HTERT RPE-1 (cell line): ENCODE data around the gene SRRM2.

Experiments used
- in situ Hi-C: fragments of 300-500 bp; cut with MboI; formaldehyde crosslinking; loops from 4 replicates; pipeline ENCODE4 v1.14.3; 2020; ENCODE audit warnings: low sequenced_read_pairs

Gene SRRM2

DNA sequence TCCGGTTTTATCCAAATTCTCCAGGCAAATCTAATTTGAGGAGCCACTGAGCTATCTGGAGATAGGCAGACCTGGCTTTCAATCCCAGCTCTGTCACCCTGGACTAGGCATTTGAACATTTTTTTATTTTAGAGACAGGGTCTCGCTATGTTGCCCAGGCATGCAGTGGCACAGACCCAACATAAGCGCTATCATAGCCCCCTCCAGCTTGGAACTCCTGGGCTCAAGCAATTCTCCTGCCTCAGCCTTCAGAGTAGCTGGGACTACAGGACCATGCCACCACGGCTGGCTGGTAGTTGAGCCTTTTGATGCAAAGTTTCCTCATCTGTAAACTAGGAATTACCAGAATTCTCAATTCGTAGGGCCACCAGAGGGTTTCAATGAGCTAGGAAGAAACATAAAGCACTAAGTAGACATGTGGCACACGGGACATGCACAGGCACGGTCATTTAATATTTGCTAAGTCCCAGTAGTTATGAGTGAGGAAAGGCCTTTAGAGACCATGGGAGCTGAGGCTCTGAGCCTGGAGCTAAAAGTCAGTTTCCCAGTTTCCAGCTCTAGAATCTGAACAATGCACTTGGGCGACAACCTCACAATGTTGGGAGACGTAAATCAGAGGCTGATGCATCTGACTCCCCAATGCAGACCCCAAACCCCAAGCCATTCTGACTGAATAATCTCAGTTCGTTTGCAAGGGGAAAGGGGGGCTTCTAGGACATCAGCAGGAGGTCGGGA, 23.5 kb downstream of the SRRM2 start:
- in situ Hi-C loops, result no loop called here

DNA sequence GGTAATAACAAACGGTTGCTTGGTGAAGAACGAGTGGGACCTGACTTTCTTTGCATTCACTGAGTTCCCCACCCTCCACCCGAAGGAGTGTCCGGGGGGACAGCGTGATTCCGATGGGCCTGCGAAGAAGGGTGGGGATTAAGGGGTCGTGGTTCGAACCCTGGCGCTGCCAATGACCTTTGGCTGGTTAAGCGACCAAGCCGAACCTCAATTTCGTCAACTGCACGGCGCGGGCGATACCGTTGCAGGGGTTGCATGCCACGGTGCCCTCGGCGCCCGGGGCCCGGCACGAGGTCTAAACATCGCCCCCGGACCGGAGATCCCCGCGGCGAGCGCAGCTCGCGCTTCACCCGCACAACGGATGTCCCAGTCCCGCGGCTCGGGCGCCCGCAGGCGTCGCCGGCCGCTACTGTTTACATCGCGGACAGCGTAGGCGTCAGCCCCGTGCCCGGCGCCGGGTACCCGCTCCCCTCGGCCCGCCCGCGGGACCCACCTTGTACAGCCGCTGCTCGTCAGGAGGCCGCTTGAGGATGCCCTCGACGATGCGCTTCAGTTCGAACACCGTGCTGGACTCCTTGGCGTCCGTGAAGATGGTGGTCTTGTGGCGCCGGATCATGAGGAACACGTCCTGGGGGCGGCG, 24.2 kb downstream of the SRRM2 start:
- in situ Hi-C loops, result no loop called here

DNA sequence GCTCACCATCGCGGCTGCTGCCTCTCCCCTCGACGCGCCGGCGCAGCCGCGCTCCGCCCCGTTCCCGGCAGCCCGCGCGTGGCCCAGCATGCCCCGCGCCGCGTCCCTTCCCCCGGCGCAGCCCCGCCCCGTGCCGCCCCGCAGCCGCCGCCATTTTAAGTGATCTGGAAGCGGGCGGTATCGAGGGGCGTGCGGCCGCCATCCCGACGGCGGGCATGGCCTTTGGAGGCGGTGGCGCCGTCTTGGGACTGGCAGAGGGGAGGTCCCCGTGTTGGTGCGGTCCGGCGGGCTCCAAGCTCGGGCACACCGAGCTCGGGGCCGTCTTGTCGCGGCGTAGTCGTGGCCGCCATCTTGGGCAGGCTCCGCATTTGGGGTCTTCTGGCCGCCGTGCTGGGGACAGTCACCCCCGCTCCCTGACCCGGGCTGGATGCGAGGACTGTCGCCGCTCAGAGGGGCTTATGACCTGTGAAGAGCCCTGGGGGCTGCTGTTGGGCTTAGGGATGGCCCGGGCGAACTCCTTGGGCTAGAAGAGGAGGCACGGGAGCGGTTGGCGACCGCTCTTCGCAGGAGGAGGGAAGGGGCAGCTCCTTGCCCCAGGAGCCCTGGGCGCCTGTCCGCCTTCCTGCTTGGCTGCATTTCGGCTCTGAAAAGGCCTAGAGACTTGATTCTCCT, 24.9 kb downstream of the SRRM2 start, which contains the start of gene ELOB:
ELOB (minus strand) TSS at position 50 of the 672 bp plus-strand sequence; CDS start at position 9, 41 bp downstream.
- in situ Hi-C loops, result no loop called here

DNA sequence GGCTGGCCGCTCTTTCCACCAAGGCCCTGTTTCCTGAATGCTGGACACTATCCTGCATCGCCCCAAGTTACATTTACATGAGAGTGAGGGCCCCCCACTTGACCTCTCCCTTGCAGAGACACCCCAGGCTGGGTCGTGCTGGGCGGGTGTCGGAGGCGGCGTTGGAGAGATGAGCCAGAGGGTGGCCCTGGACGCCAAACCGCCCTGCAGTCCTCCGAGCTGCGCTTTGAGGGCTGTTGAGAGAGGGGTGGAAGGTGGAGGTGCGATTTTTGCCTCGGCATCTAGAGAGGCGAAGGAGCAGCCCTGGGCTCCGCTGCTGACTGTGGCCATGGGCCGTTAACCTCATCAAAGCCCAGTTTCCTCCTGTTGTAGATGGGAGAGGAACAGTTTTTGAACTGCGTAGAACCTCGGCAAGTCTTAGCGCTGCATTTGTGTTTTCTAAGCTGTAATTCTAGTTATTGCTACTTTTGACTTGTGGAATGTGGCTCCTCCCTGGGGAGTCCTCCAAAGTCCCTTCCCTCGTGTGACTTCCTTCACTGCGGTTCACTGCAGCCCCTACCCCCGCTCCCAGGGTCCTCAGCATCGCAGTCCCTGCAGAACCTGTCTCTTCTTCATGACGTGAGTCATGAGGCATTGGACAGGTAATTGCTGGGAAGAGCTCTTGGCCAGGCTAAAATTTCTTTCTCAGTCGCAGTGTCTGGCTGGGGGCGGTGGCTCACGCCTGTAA, 25.6 kb downstream of the SRRM2 start:
- in situ Hi-C loops, result no loop called here

DNA sequence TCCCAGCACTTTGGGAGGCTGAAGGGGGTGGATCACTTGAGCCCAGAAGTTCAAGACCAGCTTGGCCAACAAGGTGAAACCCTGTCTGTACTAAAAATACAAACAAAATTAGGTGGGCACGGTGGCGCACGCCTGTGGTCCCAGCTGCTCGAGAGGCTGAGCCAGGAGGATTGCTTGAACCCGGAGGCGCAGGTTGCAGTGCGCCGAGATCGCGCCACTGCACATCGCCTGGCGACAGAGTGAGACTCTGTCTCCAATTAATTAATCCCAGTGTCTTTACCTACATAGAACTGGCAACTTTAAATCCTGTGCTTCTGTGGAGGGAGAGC, 26.2 kb downstream of the SRRM2 start:
- in situ Hi-C loops, result no loop called here

DNA sequence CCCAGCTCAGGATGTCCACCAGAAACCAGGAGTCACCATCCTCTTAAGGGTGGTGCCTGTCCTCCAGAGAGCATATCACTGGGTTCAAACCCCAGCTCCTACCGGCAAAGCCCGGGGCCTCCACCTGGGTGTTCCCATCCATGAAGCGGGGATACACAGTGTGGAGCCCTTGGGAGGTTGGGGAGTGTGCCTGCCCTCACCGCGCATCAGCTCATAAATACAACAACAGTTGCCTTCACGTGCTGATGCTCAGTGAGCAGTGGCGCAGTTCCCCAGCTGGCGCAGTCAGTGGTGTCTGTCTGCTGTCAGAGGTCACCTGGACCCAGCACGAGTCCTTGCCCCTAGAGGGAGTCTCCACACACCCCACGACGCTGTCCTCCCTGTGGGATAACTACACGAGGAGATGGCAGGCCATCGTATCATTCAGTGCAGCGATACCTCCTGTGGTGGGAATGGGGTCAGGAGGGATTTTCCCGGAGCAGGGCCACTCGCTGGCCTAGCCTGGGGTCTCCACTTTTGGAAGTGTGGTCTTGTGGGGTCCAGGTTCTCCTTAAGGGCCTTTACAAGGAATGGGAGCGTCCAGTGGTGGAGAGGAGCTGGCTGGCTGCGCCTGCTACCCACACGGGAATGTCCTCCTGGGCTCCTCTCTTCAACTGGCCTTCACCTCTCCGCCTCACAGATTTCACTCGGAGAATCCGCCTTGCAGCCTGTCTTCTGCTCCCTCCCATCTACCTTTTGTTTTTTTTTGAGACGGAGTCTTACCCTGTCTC, 26.9 kb downstream of the SRRM2 start:
- in situ Hi-C loops, result no loop called here

DNA sequence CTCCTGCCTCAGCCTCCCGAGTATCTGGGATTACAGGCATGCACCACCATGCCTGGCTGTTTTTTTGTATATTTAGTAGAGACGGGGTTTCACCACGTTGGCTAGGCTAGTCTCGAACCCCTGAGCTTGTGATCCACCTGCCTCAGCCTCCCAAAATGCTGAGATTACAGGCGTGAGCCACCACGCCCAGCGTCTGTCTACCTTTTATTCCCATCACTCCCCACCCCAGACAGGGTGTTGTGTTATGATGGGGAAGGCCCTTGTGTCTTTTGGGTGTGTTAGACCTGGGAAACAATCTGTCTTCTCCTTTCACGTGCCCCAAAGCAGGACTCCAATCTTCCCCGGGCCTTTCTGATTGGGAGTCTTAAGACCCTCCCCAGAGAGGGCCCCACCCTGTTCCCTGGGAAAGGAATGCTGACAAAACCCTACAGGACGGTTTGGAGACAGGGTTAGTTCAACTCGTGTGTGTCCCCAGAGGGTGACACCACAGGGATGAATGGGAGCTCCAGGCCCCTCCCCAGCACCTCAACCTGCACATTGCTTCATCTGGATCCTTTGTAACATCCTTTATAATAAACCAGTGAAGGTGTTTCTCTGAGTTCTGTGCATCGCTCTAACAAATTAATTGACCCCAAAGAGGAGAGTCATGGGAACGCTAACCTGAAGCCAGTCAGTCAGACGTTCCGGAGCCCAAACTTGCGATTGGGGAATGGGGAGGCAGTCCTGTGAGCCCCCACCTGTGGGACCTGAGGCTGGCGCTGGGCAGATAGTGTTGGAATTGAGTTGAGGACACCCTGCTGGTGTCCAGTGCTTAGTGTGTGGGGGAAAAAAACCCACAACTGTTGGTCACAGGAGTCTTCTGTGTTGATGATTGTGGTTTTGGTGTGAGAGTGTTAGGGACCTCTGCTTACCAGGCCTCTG, 27.8 kb downstream of the SRRM2 start:
- in situ Hi-C loops, result no loop called here

DNA sequence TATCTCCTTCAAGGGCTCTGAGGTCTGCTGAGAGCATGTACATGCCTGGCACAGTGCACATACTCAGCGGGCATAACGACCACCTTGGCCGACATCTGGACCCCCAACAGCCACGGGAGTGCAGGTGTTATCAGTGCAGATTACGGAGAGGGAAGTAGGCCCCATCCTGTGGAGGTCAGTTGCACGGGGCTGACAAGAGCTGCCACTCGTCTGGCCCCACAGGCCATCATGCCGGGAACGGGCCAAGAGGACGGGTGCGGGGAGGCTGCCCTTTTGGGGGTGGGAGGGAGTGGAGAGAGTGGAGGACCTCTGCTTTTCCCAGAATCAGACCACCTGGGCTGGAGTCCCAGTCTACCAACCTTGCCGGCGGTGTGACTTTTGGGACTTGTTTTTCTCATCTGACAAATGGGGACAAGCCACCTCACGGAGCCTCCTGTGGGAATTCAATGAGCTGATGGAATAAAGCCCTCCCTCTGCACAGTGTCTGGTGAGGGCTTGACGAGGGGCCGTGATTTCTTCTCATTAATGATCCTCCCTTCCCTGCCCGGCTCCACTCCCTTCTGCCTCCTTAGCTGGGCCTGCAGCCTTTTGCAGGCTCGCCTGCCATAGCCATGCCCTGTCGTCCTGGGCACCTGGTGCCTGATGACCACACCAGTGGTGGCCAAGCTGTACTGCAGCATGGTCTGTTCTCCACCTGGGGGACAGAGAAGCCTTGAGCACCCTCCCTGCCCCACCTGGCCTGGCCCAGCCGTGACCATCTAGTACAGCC, 30.3 kb downstream of the SRRM2 start:
- in situ Hi-C loops, result no loop called here

DNA sequence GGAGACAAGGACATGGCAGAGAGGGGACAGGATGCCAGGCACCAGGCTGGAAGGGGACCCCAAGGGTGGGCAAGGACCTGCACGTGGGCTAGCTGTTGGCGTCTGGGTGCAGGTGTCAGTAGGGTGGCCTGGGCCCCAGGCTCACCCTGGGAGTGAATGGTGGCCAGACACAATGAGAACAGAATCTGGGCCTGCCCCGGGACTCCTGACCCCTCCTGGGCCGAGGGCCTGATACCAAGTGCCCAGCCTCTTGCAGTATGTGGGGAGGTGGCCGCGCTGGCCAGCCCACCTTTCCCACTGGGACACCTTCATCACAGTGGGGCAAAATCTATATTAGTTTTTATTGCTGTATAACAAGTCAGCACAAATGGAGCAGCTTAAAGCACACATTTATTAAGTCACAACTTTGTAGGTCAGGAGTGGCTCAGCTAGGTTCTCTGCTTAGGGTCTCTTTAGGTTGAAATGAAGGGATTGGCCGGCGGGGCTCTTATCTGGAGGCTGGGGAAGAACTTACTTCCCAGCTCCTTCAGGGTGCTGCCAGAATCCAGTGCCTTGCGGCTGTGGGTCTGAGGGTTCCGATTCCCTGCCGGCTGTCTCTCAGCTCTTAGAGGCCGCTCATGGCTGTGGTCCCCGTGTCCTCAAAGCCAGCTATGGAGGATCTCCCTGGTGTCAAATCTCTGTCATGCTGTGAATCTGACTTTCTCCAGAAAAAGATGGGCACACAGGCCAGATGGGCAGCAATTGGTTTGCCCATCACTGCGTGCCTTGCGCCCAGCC, 31.3 kb downstream of the SRRM2 start:
- in situ Hi-C loops, result no loop called here

DNA sequence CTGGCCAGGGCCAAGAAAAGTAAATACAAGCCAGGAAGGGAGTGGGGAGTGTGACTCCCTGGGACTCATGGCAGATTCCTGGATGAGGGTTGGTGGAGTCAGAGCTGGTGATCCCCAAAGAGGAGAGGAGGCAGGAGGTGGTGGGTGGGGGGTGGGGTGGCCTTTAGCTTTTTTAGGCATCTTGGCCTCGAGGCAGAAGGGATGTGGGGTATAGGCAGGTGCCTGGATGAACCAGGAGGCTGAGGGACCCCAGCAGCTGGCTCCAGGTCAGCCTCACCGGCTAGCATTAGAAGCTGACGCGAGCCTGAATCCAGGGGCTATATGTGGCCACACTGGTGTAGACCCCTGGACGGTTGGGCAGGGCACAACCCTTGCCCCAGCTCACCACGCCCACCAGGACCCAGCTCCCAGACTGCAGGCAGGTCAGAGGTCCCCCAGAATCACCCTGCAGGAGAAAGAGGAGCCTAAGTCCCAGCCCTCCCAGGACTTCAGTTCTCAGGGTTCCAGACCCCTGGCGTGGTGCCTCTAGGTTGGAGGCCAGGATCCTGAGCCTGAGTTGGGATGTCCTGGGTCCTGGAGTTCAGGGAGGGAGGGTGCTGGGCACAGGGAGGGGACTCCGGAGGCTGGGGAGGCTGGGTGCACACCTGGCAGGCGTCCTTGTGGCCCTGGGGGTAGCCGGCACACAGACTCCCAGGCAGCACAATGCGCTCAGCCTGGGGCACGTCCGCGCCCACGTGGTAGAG, 32.1 kb downstream of the SRRM2 start:
- in situ Hi-C loops, result no loop called here

DNA sequence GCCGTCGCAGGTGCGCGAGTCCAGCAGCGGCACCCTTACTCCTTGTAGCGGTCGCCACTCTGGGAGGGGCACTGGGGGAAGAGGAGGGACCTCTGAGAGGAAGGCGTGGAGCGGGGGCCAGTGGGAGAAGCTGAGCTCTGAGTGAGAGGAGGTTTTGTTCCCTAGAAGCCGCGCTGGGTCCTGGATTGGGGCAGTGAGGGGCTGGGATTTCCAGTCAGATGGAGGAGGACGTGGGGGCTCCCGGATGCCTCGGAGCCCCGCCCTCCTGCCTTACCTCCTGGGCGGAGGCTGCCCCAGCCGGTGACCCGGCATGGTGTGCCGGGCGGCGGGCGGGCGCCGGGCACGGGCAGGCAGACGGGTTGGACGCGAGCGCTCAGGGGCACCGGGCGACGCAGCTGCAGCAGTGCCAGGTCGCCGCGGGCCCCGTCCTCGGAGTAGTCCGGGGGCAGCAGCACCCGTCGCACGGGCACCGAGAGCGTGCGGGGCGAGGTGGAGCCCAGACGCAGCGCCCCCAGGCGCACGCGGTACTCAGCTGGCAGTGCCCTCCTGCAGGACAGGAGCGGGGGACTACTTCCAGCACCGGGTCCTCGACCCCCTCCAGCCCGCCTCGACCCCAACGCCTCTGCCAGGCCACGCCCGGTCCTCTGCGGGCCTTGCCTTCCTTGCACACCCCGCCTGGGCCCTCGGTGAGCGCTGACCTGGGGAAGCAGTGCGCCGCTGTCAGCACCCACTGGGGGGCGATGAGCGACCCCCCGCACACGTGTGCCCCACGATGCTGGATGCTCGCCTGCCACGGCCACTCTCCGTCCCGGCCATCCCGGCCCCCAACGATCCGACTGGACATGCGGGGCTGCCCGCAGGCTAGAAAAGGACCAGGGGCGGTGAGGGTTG, 32.9 kb downstream of the SRRM2 start:
- in situ Hi-C loops, result no loop called here

DNA sequence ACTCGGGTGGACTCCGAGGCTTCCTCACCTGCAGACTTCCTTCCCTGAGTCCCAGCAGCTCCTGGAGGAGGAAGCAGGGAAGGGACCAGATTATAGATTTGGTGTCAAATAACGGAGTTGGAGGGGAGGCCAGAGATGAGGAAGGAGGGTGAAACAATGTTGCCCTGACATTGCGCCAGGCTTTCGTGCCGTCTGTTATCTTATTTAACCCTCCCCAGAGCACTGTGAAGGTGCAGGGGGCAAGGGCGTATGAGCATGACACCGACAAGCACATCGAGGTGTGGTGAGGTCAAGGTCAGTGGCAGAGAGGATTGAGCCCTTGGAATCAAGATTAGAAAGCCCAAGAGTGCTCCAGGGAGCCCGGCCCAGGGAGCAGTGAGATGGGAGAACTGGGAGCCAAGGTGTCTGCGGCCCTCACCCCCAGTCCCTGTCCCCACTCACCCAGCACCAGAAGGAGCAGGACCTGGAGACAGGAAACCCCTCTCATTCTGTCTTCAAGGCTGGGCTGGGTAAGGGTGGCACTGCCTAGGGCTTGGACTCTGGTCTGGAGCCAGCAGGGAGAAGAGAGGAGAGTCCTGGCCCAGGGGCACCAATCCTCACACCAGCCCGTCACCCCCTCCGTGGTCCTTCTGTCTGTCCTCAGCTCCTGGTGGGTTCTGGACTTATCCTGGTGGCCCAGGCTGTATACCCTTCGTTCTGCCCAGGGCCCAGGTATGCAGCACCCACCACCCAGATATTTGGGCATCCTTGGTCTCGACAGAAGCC, 33.8 kb downstream of the SRRM2 start:
- in situ Hi-C loops, result no loop called here

DNA sequence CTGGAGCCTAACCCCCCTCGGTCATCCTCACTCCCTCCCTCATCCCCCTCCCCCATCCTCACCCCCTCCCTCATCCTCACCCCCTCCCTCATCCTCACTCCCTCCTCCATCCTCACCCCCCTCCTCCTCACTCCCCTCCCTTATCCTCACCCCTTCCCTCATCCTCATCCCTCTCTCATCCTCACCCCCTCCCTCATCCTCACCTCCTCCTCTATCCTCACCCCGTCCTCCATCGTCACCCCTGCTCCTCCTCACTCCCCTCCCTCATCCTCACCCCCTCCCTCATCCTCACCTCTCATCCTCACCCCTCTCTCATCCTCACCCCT, 34.4 kb downstream of the SRRM2 start:
- in situ Hi-C loops, result no loop called here

DNA sequence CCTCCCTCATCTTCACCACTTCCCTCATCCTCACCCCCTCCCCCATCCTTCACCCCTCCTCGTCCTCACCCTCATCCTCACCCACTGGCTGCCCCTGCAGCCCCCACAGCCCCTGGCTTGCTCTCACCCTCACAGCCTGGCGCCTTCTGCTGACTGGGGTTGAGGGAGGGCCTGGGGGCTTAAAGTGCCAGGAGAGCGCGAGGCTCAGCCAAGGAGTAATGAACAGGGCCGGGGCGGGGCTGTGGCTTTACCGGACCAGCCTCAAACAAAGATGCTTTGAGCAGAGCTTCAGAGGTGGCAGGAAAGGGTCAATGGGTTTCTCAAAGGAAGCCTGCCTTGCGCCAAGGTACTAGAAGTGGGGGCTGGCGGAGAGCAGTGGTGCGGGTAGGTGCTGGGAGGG, 35.0 kb downstream of the SRRM2 start, which contains the start of gene PRSS33:
PRSS33 (minus strand) TSS at position 155 of the 400 bp plus-strand sequence. CDS start 1,013 bp downstream, outside the sequence.
- in situ Hi-C loops, result no loop called here

DNA sequence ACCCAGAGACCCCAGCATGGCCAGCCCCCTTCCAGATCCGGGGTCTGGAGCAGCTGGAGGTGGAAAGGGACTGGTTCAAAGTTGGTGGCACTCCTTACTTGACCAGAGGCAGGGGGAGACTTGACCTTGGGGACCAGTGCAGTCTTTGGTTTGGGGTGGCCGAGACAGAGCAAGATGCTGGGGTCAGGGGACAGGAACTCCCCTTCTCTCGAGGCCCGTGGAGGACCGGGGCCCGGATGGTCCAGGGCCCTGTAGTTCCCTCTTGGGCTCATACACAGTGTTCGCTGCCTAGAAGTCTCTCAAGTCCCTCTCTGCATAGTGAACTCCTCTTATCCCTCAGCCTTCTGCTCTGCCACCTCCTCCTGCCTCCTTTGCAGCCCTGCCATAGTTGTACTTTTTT, 35.5 kb downstream of the SRRM2 start:
- in situ Hi-C loops, result no loop called here

DNA sequence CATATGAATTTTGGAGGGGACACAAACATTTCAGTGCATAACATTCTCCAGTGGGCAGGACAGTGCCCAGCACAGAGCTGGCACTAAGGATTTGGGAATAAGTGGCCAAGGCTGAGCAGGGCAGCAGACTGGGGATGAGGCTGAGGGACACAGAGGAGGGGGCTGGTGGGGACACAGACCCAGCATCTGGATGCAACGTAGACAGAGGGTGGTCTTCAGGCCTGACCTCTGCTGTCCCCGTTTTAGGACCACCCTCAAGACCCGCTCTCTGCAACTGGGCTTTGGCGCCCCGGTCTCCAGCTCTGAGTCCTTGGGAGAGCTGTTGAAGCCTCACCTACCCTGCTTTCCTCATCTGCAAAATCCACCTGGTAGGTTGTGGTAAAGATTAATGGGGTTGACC, 38.2 kb downstream of the SRRM2 start:
- in situ Hi-C loops, result no loop called here
